PC-9 (cell line): ENCODE results near the gene METRN.

ENCODE experiments used
- EZH2 ChIP-seq: fragments of 200-600 bp; sonication (generic); IDR thresholded peaks from 2 replicates; pipeline ENCODE4 v1.8.0; 2017; ENCODE audit warnings: antibody characterized with exemption, low read depth
- TF ChIP-seq, protein P1 (sequence below): fragments of 200-600 bp; sonication (generic); conservative IDR thresholded peaks from 2 replicates; pipeline ENCODE4 v1.6.1; 2017; ENCODE audit warnings: mixed run types, antibody characterized with exemption, mild to moderate bottlenecking, moderate library complexity

DNA sequence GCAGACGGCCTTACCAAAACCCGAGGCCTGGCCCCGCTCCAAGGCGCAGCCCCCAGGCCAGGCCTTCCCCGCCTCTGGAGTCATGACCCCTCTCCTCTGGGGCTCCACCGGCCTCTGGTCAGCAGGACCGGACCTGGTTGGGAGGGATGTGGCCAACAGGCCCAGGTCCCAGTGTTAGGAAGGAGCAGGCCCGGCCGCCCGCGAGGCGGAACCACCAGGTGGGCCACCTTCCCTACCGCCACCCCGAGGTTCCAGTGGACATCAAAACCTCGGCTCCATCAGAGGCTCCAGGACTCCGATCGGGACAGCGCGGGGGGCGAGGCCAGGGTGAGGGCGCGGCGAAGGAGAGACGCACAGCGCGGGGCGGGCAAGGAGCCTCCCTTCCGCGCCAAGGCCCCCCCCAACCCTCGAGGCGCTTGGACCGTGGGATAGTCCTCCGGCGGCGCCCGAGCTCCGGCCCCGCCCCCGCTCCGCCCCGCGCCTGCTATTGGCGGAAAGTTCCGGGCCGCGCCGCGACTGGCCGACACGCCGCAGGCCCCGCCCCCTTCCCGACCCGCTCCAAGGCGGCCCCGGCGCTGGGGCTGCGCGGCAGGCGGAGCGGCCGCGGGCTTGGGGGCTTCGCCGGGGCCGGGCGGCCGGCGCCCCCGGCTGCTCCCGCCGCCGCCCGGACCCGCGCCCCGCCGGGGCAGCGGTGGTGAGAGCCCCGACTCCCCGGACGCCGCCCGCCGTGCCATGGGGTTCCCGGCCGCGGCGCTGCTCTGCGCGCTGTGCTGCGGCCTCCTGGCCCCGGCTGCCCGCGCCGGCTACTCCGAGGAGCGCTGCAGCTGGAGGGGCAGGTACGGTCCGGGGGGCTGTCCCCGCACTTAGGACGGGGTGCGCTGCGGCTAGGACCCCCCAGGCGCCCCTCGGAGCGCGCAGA lies at the start of gene METRN:
- TF ChIP-seq, protein P1, sequence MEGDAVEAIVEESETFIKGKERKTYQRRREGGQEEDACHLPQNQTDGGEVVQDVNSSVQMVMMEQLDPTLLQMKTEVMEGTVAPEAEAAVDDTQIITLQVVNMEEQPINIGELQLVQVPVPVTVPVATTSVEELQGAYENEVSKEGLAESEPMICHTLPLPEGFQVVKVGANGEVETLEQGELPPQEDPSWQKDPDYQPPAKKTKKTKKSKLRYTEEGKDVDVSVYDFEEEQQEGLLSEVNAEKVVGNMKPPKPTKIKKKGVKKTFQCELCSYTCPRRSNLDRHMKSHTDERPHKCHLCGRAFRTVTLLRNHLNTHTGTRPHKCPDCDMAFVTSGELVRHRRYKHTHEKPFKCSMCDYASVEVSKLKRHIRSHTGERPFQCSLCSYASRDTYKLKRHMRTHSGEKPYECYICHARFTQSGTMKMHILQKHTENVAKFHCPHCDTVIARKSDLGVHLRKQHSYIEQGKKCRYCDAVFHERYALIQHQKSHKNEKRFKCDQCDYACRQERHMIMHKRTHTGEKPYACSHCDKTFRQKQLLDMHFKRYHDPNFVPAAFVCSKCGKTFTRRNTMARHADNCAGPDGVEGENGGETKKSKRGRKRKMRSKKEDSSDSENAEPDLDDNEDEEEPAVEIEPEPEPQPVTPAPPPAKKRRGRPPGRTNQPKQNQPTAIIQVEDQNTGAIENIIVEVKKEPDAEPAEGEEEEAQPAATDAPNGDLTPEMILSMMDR, result no peak
- no peak for TF ChIP-seq EZH2
